Naive thymus-derived CD8-positive, alpha-beta T cell (primary cell): Measurements from ENCODE around the gene ZNF181. TPM values are rescaled to one million over a fixed set of nuclear protein-coding genes. Genes with fewer than 3 reads are reported as not detected.

Experiments
- ATAC-seq, 2 donors: fragments of 150-1000 bp; cut with Tn5 transposase in 1 of 2; sonication (Bioruptor Pico), chemical (Tn5 transposase) in 1 of 2; 1 replicate in 1 of 2; 2 replicates in 1 of 2; pipeline ENCODE4 v1.10.0; 2021; ENCODE audit warnings: mild to moderate bottlenecking in 2 of 2, moderate library complexity in 2 of 2
- POLR2A ChIA-PET: fragments of 350-600 bp; sonication (Branson Sonifier 250); formaldehyde crosslinking; loops from one replicate; lab custom pipeline; 2021; ENCODE audit warnings: antibody characterized with exemption; lab: Charles Lee
- DNase-seq, 10 donors: peaks; one replicate each; pipeline versions ENCODE4 v3.0.0 to v3.0.0-alpha.2; 2020 to 2022
- H3K27ac Mint-ChIP-seq, 10 donors: one replicate each; pipeline ENCODE4 v1.8.0; 2020 to 2022; ENCODE audit warnings: mild to moderate bottlenecking in 10 of 10, mixed read lengths in 10 of 10, moderate library complexity in 4 of 10, inconsistent platforms in 1 of 10
- H3K27me3 Mint-ChIP-seq, 5 donors: one replicate each; pipeline ENCODE4 v1.8.0; 2021 to 2022; ENCODE audit warnings: mixed read lengths in 5 of 5
- H3K36me3 Mint-ChIP-seq, 3 donors: one replicate each; pipeline ENCODE4 v1.8.0; 2020 to 2022; ENCODE audit warnings: mixed read lengths in 3 of 3, mild to moderate bottlenecking in 2 of 3, inconsistent platforms in 1 of 3
- H3K4me1 Mint-ChIP-seq, 4 donors: one replicate each; pipeline ENCODE4 v1.8.0; 2021 to 2022; ENCODE audit warnings: mixed read lengths in 4 of 4
- H3K4me3 Mint-ChIP-seq, 10 donors: one replicate each; pipeline ENCODE4 v1.8.0; 2020 to 2022; ENCODE audit warnings: mild to moderate bottlenecking in 10 of 10, mixed read lengths in 10 of 10, moderate library complexity in 6 of 10, inconsistent platforms in 1 of 10
- H3K9me3 Mint-ChIP-seq, 9 donors: one replicate each; pipeline ENCODE4 v1.8.0; 2020 to 2022; ENCODE audit warnings: mixed read lengths in 9 of 9, mild to moderate bottlenecking in 3 of 9, inconsistent platforms in 1 of 9, moderate library complexity in 1 of 9
- polyA plus RNA-seq, 3 donors: library from polyadenylated mRNA; unstranded; fragments of 300-500 nt; fragmentation: Illumina TruSeq; gene quantifications; one replicate each; pipeline ENCODE4 v1.2.3, GENCODE V29; 2021
- total RNA-seq, 8 experiments: library from RNA in 2 of 8; stranded (reverse) in 2 of 8; gene quantifications; one replicate each; pipeline ENCODE4 v1.2.3 and lab custom pipeline; 2021 to 2026

The ZNF181 gene
- total and polyA plus RNA-seq, 5 experiments from 2014 or later, result 23.1 to 36.4 (median 29.5) TPM

GRCh38 chr19:34759218-34759917, 25.3 kb downstream of the ZNF181 start:
- H3K4me1 Mint-ChIP-seq, result no peaks in the 10 kb centered on the region
- no peak overlapping the region for H3K27ac Mint-ChIP-seq
- ATAC-seq, result no peak
- no peak overlapping the region for H3K4me3 Mint-ChIP-seq
- H3K27me3 Mint-ChIP-seq, result no peaks in the 10 kb centered on the region
- POLR2A ChIA-PET, result no interaction called here
- DNase-seq, result no peak
- peaks cover 44 to 88% (median 80%) of the 10 kb centered on the region in 3 donors for H3K36me3 Mint-ChIP-seq
- H3K9me3 Mint-ChIP-seq, result peaks cover 22 to 95% (median 51%) of the 10 kb centered on the region in 9 donors

DNA sequence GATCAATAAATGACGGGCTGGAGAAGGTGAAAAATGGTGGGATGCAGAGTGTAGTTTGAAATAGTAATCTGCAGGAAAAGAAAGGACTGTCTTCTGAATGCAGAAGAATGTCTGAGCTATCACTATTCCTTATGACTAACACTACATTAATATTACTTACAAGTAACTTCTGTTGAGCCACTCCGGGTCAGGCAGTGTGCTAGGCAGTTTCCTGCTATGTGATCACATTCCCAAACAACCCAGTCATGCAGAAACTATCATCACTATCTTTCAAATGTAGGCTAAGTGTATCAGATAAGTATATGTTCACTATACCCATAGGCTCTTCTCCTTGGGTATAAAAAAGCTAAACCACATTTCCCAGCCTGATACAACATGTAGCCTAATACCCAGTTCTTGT, 32.3 kb downstream of the ZNF181 start:
- Mint-ChIP-seq H3K9me3 (peaks cover 19 to 47% (median 38%) of the 10 kb centered on the region in 9 donors), H3K4me1 (peaks cover 2 to 6% (median 3%) of the 10 kb centered on the region in 4 donors), H3K27ac (no peak overlapping the region), H3K4me3 (no peak overlapping the region), H3K27me3 (no peaks in the 10 kb centered on the region), H3K36me3 (peaks cover 50 to 79% (median 66%) of the 10 kb centered on the region in 3 donors)
- ATAC-seq, result no peak
- POLR2A ChIA-PET, result no interaction called here
- DNase-seq, result no peak

- Mint-ChIP-seq H3K4me1 (peaks cover 14 to 16% (median 15%) of the 10 kb centered on the region in 4 donors), H3K4me3 (no peak overlapping the region), H3K36me3 (peaks cover 34 to 63% (median 52%) of the 10 kb centered on the region in 3 donors), H3K27me3 (no peaks in the 10 kb centered on the region), H3K9me3 (peaks cover 12 to 32% (median 24%) of the 10 kb centered on the region in 9 donors), H3K27ac (no peak overlapping the region)
- POLR2A ChIA-PET, result no interaction called here
- DNase-seq (no peak), ATAC-seq (no peak)
Observed at GRCh38 chr19:34767951-34768350, 33.9 kb downstream of the ZNF181 start.

DNA sequence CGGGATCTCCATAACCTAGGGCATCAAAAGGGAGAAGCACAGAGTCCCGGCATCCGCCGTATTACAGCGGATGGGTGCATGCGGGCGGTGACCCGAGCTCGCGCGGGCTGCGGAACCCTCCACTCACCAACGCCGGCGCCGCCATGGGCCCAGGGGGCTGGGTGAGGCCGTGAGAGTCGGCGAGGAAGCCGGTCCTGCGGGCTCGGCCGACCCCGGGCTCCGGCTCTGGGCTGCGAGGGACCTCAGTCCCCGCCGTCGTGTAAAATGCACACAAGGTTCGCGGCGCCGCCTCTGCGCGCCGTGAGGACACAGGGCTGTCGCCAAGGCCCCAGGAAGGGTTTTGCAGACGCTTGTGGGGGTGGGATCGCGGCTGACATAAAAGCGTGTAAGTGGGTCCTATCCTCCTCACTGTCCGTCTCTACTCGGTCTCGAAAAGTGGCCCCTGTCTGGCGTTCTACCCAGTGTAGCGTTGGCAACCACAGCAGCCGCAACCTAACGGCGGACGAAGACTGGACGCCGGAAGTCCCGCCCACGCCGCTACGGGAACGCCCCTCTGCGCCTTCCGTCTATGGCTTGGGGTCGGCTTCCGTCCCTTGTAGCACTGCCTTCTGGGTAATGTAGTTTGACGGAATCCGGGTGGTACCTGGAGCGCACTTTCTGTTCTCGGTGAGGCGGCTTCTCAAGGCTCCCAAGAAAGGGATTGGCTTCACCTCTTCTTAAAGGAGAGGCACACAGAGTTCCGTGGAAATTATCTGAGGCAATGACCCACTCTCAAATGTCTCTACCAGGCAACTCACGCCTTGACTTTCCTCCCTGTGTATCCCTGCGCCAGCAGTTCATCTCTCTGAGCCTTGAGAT, 38.9 kb downstream of the ZNF181 start, which contains the start of gene ZNF599:
Gene ZNF599, minus strand, starts transcription at position 519 of the 858 bp plus-strand sequence. Its CDS starts 374 bp downstream, at position 145.
- ATAC-seq (peak; percentile 93 to 95), DNase-seq (peak; percentile 82 to 94 (median 86))
- Mint-ChIP-seq H3K27ac (peak within 1 kb of the TSS; percentile 86 to 98 (median 98)), H3K4me1 (peaks cover 12 to 20% (median 19%) of the 10 kb centered on the region in 4 donors), H3K27me3 (peaks cover 0 to 11% (median 1%) of the 10 kb centered on the region in 5 donors), H3K4me3 (peak within 1 kb of the TSS; percentile 88 to 99 (median 96)), H3K9me3 (peaks cover 0 to 15% (median 0%) of the 10 kb centered on the region in 9 donors), H3K36me3 (peaks cover 5 to 19% (median 8%) of the 10 kb centered on the region in 3 donors)
- POLR2A ChIA-PET, result interaction anchor here (0.5 to 1.5 kb wide), 5 partner anchors 38 to 638 kb away, joined by 3 to 8 read pairs (median 3); partner anchors contain the start of genes SCGB2B2, ZNF181, ZNF30 and ZNF302

DNA sequence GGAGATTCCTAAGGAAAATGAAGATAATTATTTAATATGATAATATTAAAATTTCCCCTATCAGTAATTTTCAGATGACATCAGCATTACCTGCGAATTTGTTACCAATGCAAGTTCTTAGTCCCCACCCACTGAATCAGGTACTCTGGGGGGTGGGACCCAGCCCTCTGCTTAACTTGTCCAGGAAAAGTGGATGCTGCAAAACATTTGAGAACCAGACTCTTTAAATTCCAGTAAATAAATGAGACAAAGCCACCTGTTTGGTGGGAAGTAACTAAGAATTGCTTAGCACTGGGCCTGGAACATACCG, 39.5 kb downstream of the ZNF181 start:
- peaks cover 0 to 15% (median 3%) of the 10 kb centered on the region in 9 donors for H3K9me3 Mint-ChIP-seq
- H3K27me3 Mint-ChIP-seq, result peaks cover 0 to 11% (median 1%) of the 10 kb centered on the region in 5 donors
- ATAC-seq (no peak), DNase-seq (no peak)
- POLR2A ChIA-PET, result no interaction called here
- peaks cover 12 to 20% (median 19%) of the 10 kb centered on the region in 4 donors for H3K4me1 Mint-ChIP-seq
- peak overlapping the region; percentile 88 to 99 (median 96) for H3K4me3 Mint-ChIP-seq
- H3K27ac Mint-ChIP-seq, result peak overlapping the region in 5 of 10 donors; percentile 71 to 98 (median 98)
- peaks cover 0 to 16% (median 4%) of the 10 kb centered on the region in 3 donors for H3K36me3 Mint-ChIP-seq

GRCh38 chr19:34774857-34775256, 40.8 kb downstream of the ZNF181 start:
- Mint-ChIP-seq H3K4me3 (no peak overlapping the region), H3K36me3 (peaks cover 0 to 8% (median 2%) of the 10 kb centered on the region in 3 donors), H3K4me1 (peaks cover 12 to 20% (median 19%) of the 10 kb centered on the region in 4 donors), H3K27me3 (peaks cover 0 to 11% (median 1%) of the 10 kb centered on the region in 5 donors), H3K9me3 (peaks cover 0 to 13% (median 3%) of the 10 kb centered on the region in 9 donors), H3K27ac (no peak overlapping the region)
- ATAC-seq (no peak), DNase-seq (no peak)
- POLR2A ChIA-PET, result interaction anchor here (0.6 kb wide), 1 partner anchor 17 kb away, joined by 4 read pairs; no protein-coding TSS in a partner anchor

DNA sequence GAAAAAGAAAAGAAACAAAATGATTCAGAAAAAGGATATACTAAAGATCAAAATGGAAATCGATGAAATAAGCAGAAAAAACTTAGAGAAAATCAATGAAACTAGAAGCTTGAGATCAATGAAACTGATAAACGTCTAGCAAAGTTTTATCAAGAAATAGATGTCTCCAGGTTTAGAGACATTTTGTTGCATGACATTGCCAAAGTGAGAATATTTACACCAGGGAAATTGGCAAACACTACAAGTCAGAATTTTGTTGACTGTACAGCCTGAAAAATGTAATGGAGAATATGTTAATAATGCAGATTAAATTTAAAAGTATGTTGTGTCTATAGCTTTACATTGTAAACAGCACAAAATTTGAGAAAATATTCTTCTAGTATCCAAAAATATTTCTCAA, 44.3 kb downstream of the ZNF181 start:
- Mint-ChIP-seq H3K27me3 (peaks cover 0 to 11% (median 1%) of the 10 kb centered on the region in 5 donors), H3K4me1 (peaks cover 0 to 3% (median 2%) of the 10 kb centered on the region in 4 donors), H3K4me3 (no peak overlapping the region), H3K9me3 (peaks cover 0 to 13% (median 5%) of the 10 kb centered on the region in 9 donors), H3K27ac (no peak overlapping the region), H3K36me3 (peaks cover 0 to 4% (median 0%) of the 10 kb centered on the region in 3 donors)
- POLR2A ChIA-PET, result no interaction called here
- DNase-seq, result no peak
- ATAC-seq, result no peak

DNA sequence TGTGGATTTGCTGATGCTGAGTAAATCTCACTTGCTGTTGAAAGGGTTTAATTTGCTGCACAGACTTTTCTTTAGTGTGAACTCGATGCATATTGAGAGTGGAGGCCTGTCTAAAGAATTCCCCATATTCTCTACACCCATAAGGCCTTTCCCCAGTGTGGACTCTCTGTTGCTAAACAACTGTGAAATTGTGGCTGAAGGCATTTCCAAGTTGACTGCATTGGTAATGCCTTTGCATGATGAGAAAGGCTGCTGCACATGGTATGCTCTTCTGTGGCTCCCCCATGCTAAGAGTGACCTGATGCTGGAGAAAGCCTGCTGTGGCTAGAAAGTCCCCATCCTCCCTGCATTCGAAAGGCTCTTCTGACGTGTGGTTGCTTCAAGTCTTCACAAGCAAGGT, 45.6 kb downstream of the ZNF181 start:
- H3K9me3 Mint-ChIP-seq, result peaks cover 0 to 19% (median 5%) of the 10 kb centered on the region in 9 donors
- no peak overlapping the region for H3K4me3 Mint-ChIP-seq
- peaks cover 0 to 2% (median 0%) of the 10 kb centered on the region in 4 donors for H3K4me1 Mint-ChIP-seq
- POLR2A ChIA-PET, result no interaction called here
- peaks cover 0 to 8% (median 1%) of the 10 kb centered on the region in 5 donors for H3K27me3 Mint-ChIP-seq
- H3K27ac Mint-ChIP-seq, result no peak overlapping the region
- no peak for ATAC-seq
- H3K36me3 Mint-ChIP-seq, result peaks cover 5 to 15% (median 7%) of the 10 kb centered on the region in 3 donors
- no peak for DNase-seq

- H3K36me3 Mint-ChIP-seq, result peaks cover 7 to 24% (median 13%) of the 10 kb centered on the region in 3 donors
- no peak overlapping the region for H3K4me3 Mint-ChIP-seq
- ATAC-seq (no peak), DNase-seq (no peak)
- peaks cover 0 to 16% (median 0%) of the 10 kb centered on the region in 9 donors for H3K9me3 Mint-ChIP-seq
- POLR2A ChIA-PET, result no interaction called here
- H3K4me1 Mint-ChIP-seq, result peaks cover 0 to 2% (median 0%) of the 10 kb centered on the region in 4 donors
- peaks cover 0 to 1% (median 0%) of the 10 kb centered on the region in 5 donors for H3K27me3 Mint-ChIP-seq
- no peak overlapping the region for H3K27ac Mint-ChIP-seq
Observed at GRCh38 chr19:34786236-34786635, 52.2 kb downstream of the ZNF181 start.

- H3K9me3 Mint-ChIP-seq, result peaks cover 0 to 16% (median 0%) of the 10 kb centered on the region in 9 donors
- no peak for ATAC-seq
- H3K4me1 Mint-ChIP-seq, result peaks cover 0 to 2% (median 0%) of the 10 kb centered on the region in 4 donors
- H3K4me3 Mint-ChIP-seq, result no peak overlapping the region
- DNase-seq, result no peak
- POLR2A ChIA-PET, result no interaction called here
- H3K36me3 Mint-ChIP-seq, result peaks cover 7 to 28% (median 13%) of the 10 kb centered on the region in 3 donors
- H3K27me3 Mint-ChIP-seq, result peaks cover 0 to 1% (median 0%) of the 10 kb centered on the region in 5 donors
- no peak overlapping the region for H3K27ac Mint-ChIP-seq
Observed at GRCh38 chr19:34787059-34787824, 53.2 kb downstream of the ZNF181 start.

GRCh38 chr19:34788074-34788473, 54.0 kb downstream of the ZNF181 start:
- Mint-ChIP-seq H3K9me3 (peaks cover 0 to 16% (median 3%) of the 10 kb centered on the region in 9 donors), H3K36me3 (peaks cover 7 to 32% (median 13%) of the 10 kb centered on the region in 3 donors), H3K27ac (no peak overlapping the region), H3K4me1 (peaks cover under 1 to 3% (median 2%) of the 10 kb centered on the region in 4 donors), H3K4me3 (no peak overlapping the region), H3K27me3 (peaks cover 0 to 1% (median 0%) of the 10 kb centered on the region in 5 donors)
- POLR2A ChIA-PET, result no interaction called here
- ATAC-seq (no peak), DNase-seq (no peak)
